Tibial nerve (tissue), 3 donors: Measurements from ENCODE around the gene MAGEA8.

Experiments
- POLR2A ChIP-seq, 2 donors: fragments of 450-650 bp; IDR thresholded peaks; one replicate each; pipeline ENCODE4 v1.6.1; 2017; ENCODE audit warnings: antibody characterized with exemption in 2 of 2, mild to moderate bottlenecking in 2 of 2, moderate library complexity in 2 of 2
- TF ChIP-seq, protein P1 (sequence below), 5 experiments: fragments of 200-600 bp in 3 of 5; fragments of 450-650 bp in 2 of 5; sonication (generic) in 3 of 5; IDR thresholded peaks; one replicate each; pipeline ENCODE4 v1.5.1; 2016 to 2019; ENCODE audit warnings: antibody characterized with exemption in 5 of 5, mild to moderate bottlenecking in 3 of 5, moderate library complexity in 2 of 5

DNA sequence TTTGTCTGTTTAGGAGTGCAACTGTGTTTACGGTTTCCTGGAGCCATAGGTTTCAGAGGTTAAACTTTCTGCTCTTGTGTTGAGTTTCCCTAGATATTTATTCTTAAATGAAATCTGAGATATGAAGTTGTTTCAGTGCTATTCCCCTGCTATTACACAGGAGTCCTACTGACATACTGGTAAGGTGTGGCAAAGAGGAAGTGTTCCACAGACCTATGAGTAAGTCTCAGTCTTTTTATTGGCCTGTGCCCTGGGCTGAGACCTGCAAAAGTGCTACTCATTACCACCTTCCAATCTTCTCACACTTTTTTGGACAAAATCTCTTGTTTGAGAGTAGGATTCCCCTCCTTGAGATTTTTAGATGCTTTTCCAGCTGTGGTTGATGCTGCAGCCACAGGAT, 35.6 kb upstream of the MAGEA8 start:
- TF ChIP-seq, protein P1, sequence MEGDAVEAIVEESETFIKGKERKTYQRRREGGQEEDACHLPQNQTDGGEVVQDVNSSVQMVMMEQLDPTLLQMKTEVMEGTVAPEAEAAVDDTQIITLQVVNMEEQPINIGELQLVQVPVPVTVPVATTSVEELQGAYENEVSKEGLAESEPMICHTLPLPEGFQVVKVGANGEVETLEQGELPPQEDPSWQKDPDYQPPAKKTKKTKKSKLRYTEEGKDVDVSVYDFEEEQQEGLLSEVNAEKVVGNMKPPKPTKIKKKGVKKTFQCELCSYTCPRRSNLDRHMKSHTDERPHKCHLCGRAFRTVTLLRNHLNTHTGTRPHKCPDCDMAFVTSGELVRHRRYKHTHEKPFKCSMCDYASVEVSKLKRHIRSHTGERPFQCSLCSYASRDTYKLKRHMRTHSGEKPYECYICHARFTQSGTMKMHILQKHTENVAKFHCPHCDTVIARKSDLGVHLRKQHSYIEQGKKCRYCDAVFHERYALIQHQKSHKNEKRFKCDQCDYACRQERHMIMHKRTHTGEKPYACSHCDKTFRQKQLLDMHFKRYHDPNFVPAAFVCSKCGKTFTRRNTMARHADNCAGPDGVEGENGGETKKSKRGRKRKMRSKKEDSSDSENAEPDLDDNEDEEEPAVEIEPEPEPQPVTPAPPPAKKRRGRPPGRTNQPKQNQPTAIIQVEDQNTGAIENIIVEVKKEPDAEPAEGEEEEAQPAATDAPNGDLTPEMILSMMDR (IDR thresholded peaks at IDR 0.05), result no peak
- TF ChIP-seq POLR2A (IDR thresholded peaks at IDR 0.05), result no peak
